PC-9 (cell line): ENCODE results near the gene SYPL1. TPM values are rescaled to one million over a fixed set of nuclear protein-coding genes. Genes with fewer than 3 reads are reported as not detected.

Experiments used
- BruUV-seq: library from RNA; stranded (reverse); fragments of 400-500 nt; replicated peaks from 2 replicates; lab custom pipeline; 2021; lab: Mats Ljungman, UMichigan
- CTCF ChIA-PET: fragments of 300-600 bp; sonication (Branson Sonifier 250); formaldehyde crosslinking; loops from one replicate; lab custom pipeline; 2022; ENCODE audit warnings: antibody characterized with exemption; lab: Charles Lee
- POLR2A ChIA-PET: fragments of 300-600 bp; sonication (Branson Sonifier 250); formaldehyde crosslinking; loops from one replicate; lab custom pipeline; 2022; ENCODE audit warnings: antibody characterized with exemption; ENCODE audit not compliant: unreplicated experiment; lab: Charles Lee
- DNase-seq, 2 experiments: peaks; one replicate each; pipeline versions ENCODE4 v3.0.0 to v3.0.0-alpha.2; 2015 to 2022; ENCODE audit warnings: mixed read lengths in 1 of 2
- H2AFZ ChIP-seq: fragments of 200-600 bp; sonication (generic); 2 replicates; pipeline ENCODE4 v1.8.1; 2017; ENCODE audit warnings: antibody characterized with exemption
- H3F3A ChIP-seq: fragments of 200-600 bp; sonication (generic); 2 replicates; pipeline ENCODE4 v1.8.1; 2017; ENCODE audit warnings: antibody characterized with exemption, mild to moderate bottlenecking, low read depth; ENCODE audit not compliant: insufficient read depth
- H3K27ac ChIP-seq: fragments of 200-600 bp; sonication (generic); 2 replicates; pipeline ENCODE4 v1.6.1; 2016; ENCODE audit warnings: mixed run types
- H3K27me3 ChIP-seq: fragments of 200-600 bp; sonication (generic); 2 replicates; pipeline ENCODE4 v1.6.1; 2016; ENCODE audit warnings: low read depth, mixed run types; ENCODE audit not compliant: insufficient read depth
- H3K36me3 ChIP-seq: fragments of 200-600 bp; sonication (generic); 2 replicates; pipeline ENCODE4 v1.6.1; 2016; ENCODE audit warnings: low read depth, mixed run types
- H3K4me1 ChIP-seq: fragments of 200-600 bp; sonication (generic); replicated peaks from 2 replicates; pipeline ENCODE4 v1.6.1; 2016; ENCODE audit warnings: mixed run types; ENCODE audit not compliant: insufficient read depth
- H3K4me2 ChIP-seq: fragments of 200-600 bp; sonication (generic); 2 replicates; pipeline ENCODE4 v1.6.1; 2017; ENCODE audit warnings: mixed run types
- H3K4me3 ChIP-seq: fragments of 200-600 bp; sonication (generic); 2 replicates; pipeline ENCODE4 v1.6.1; 2016; ENCODE audit warnings: mixed run types
- H3K79me2 ChIP-seq: fragments of 200-600 bp; sonication (generic); 2 replicates; pipeline ENCODE4 v1.6.1; 2017; ENCODE audit warnings: low read depth, mixed run types
- H3K9me2 ChIP-seq: fragments of 200-600 bp; sonication (generic); 2 replicates; pipeline ENCODE4 v1.8.1; 2017; ENCODE audit warnings: mild to moderate bottlenecking; ENCODE audit not compliant: insufficient read depth
- H3K9me3 ChIP-seq: fragments of 200-600 bp; sonication (generic); 2 replicates; pipeline ENCODE4 v1.8.1; 2016; ENCODE audit warnings: low read depth; ENCODE audit not compliant: insufficient read depth
- H4K20me1 ChIP-seq: fragments of 200-600 bp; sonication (generic); 2 replicates; pipeline ENCODE4 v1.8.1; 2017; ENCODE audit not compliant: insufficient read depth
- CTCF ChIP-seq: fragments of 200-600 bp; sonication (generic); conservative IDR thresholded peaks from 2 replicates; pipeline ENCODE4 v1.6.1; 2017; ENCODE audit warnings: mixed run types, antibody characterized with exemption, mild to moderate bottlenecking, moderate library complexity
- EZH2 ChIP-seq: fragments of 200-600 bp; sonication (generic); IDR thresholded peaks from 2 replicates; pipeline ENCODE4 v1.8.0; 2017; ENCODE audit warnings: antibody characterized with exemption, low read depth
- intact Hi-C: fragments of 100-400 bp; cut with micrococcal nuclease; formaldehyde crosslinking; loops from one replicate; pipeline ENCODE4 v1.10.0; 2022; ENCODE audit not compliant: unreplicated experiment
- total RNA-seq: library from RNA; stranded (reverse); gene quantifications from 2 replicates; pipeline ENCODE4 v1.2.3, GENCODE V29; 2021

SYPL1 gene
- total RNA-seq, 1 experiment from 2014 or later = 102 TPM

GRCh38 chr7:106116161-106116704, 4.1 kb upstream of the SYPL1 start:
- CTCF ChIA-PET = no interaction called here
- H3K27ac ChIP-seq = no peak overlapping the region
- POLR2A ChIA-PET = no interaction called here
- TF ChIP-seq EZH2 = no peak
- no peak for TF ChIP-seq CTCF
- H3K27me3 ChIP-seq = no peaks in the 10 kb centered on the region
- H3K4me3 ChIP-seq = no peak overlapping the region
- peaks cover 9% of the 10 kb centered on the region; the same call in 1 of the 2 replicates for H3F3A ChIP-seq
- H3K9me2 ChIP-seq = no peaks in the 10 kb centered on the region
- no peaks in the 10 kb centered on the region; the same call in 1 of the 2 replicates for H3K9me3 ChIP-seq
- peaks cover 4% of the 10 kb centered on the region for H3K79me2 ChIP-seq
- no peak overlapping the region for H3K4me2 ChIP-seq
- H2AFZ ChIP-seq = no peak overlapping the region
- peaks cover 22% of the 10 kb centered on the region for H3K4me1 ChIP-seq
- H3K36me3 ChIP-seq = no peaks in the 10 kb centered on the region
- no peaks in the 10 kb centered on the region for H4K20me1 ChIP-seq
- DNase-seq = no peak
- no TSS peak for BruUV-seq
- intact Hi-C loops = no loop called here

- CTCF ChIA-PET = no interaction called here
- intact Hi-C loops = loop anchor here (5.0 kb wide), 1 partner anchor 338 kb away; no protein-coding TSS in a partner anchor
- no peak overlapping the region for H3K4me3 ChIP-seq
- no peaks in the 10 kb centered on the region for H3K9me2 ChIP-seq
- peaks cover 9% of the 10 kb centered on the region; the same call in 1 of the 2 replicates for H3F3A ChIP-seq
- POLR2A ChIA-PET = interaction anchor here (0.7 kb wide), 1 partner anchor 49 kb away, joined by 4 read pairs; no protein-coding TSS in a partner anchor
- H4K20me1 ChIP-seq = peaks cover 11% of the 10 kb centered on the region; the same call in 1 of the 2 replicates
- no peak for TF ChIP-seq CTCF
- no peak for TF ChIP-seq EZH2
- H3K27me3 ChIP-seq = no peaks in the 10 kb centered on the region
- H3K9me3 ChIP-seq = no peaks in the 10 kb centered on the region; the same call in 1 of the 2 replicates
- no peak for DNase-seq
- no peak overlapping the region for H2AFZ ChIP-seq
- BruUV-seq = no TSS peak
- H3K27ac ChIP-seq = no peak overlapping the region
- no peak overlapping the region for H3K4me2 ChIP-seq
- H3K79me2 ChIP-seq = peaks cover 18% of the 10 kb centered on the region
- 0 out of 2 replicates have a peak, but pooled peaks cover 5% of the 10 kb centered on the region for H3K36me3 ChIP-seq
- peaks cover 30% of the 10 kb centered on the region for H3K4me1 ChIP-seq
Measured at GRCh38 chr7:106114716-106115383, 2.7 kb upstream of the SYPL1 start.

GRCh38 chr7:106112972-106113421, 885 bp upstream of the SYPL1 start:
- no peak for DNase-seq
- Histone ChIP-seq H3K4me1 (peaks cover 43% of the 10 kb centered on the region), H3K79me2 (peaks cover 36% of the 10 kb centered on the region), H2AFZ (peak overlapping the region; percentile 94), H3K9me2 (no peaks in the 10 kb centered on the region), H3K4me3 (peak overlapping the region; percentile 77; the same call in 1 of the 2 replicates), H4K20me1 (peaks cover 19% of the 10 kb centered on the region; the same call in 1 of the 2 replicates), H3K27ac (peak overlapping the region; percentile 86), H3K4me2 (peak overlapping the region; percentile 86), H3K36me3 (0 out of 2 replicates have a peak, but pooled peaks cover 5% of the 10 kb centered on the region), H3F3A (peaks cover 9% of the 10 kb centered on the region; the same call in 1 of the 2 replicates), H3K9me3 (no peaks in the 10 kb centered on the region), H3K27me3 (no peaks in the 10 kb centered on the region)
- TSS peak; percentile 91 for BruUV-seq
- CTCF ChIA-PET = no interaction called here
- intact Hi-C loops = loop anchor here (1.0 to 5.0 kb wide), 3 partner anchors 40 to 336 kb away; no protein-coding TSS in a partner anchor
- POLR2A ChIA-PET = no interaction called here
- no peak for TF ChIP-seq EZH2
- no peak for TF ChIP-seq CTCF
